Vagina (tissue), 2 donors: Measurements from ENCODE around the gene QARS1.

ENCODE experiments used
- CTCF ChIP-seq, 3 experiments: fragments of 450-650 bp in 2 of 3; fragments of 200-600 bp in 1 of 3; sonication (generic) in 1 of 3; IDR thresholded peaks; one replicate each; pipeline ENCODE4 v1.5.1; 2017 to 2019; ENCODE audit warnings: antibody characterized with exemption in 3 of 3, mild to moderate bottlenecking in 2 of 3, moderate library complexity in 2 of 3
- POLR2A ChIP-seq, 2 donors: fragments of 450-650 bp; IDR thresholded peaks; one replicate each; pipeline ENCODE4 v1.6.1; 2017; ENCODE audit warnings: antibody characterized with exemption in 2 of 2, mild to moderate bottlenecking in 2 of 2, moderate library complexity in 2 of 2
- POLR2AphosphoS5 ChIP-seq, 2 donors: sonication (generic); formaldehyde crosslinking; IDR thresholded peaks; one replicate each; pipeline ENCODE4 v1.9.0; 2017; ENCODE audit warnings: antibody characterized with exemption in 2 of 2, mild to moderate bottlenecking in 2 of 2, low read depth in 1 of 2; ENCODE audit not compliant: insufficient read depth in 1 of 2

GRCh38 chr3:49076646-49077045, 27.9 kb downstream of the QARS1 start:
- TF ChIP-seq POLR2A (IDR thresholded peaks at IDR 0.05), result no peak
- no peak for TF ChIP-seq CTCF (IDR thresholded peaks at IDR 0.05)
- TF ChIP-seq POLR2AphosphoS5 (IDR thresholded peaks at IDR 0.05; ENCODE audit: insufficient read depth in 1 of 2, low read depth in 1 of 2), result no peak
